Panc1 (cell line): ENCODE measurements around the gene C2CD2.

Experiments used
- TF ChIP-seq, protein P1 (sequence below): fragments of 450-650 bp; IDR thresholded peaks from 2 replicates; pipeline ENCODE4 v1.5.1; 2017; ENCODE audit warnings: mild to moderate bottlenecking
- TF ChIP-seq, protein P2 (sequence below), 2 experiments: IDR thresholded peaks; 2 replicates each; pipeline ENCODE4 v1.6.1; 2011 to 2012; ENCODE audit warnings: low read depth in 2 of 2, control low read depth in 1 of 2, low read length in 1 of 2, mild to moderate bottlenecking in 1 of 2, moderate library complexity in 1 of 2; ENCODE audit not compliant: insufficient read depth in 1 of 2

DNA sequence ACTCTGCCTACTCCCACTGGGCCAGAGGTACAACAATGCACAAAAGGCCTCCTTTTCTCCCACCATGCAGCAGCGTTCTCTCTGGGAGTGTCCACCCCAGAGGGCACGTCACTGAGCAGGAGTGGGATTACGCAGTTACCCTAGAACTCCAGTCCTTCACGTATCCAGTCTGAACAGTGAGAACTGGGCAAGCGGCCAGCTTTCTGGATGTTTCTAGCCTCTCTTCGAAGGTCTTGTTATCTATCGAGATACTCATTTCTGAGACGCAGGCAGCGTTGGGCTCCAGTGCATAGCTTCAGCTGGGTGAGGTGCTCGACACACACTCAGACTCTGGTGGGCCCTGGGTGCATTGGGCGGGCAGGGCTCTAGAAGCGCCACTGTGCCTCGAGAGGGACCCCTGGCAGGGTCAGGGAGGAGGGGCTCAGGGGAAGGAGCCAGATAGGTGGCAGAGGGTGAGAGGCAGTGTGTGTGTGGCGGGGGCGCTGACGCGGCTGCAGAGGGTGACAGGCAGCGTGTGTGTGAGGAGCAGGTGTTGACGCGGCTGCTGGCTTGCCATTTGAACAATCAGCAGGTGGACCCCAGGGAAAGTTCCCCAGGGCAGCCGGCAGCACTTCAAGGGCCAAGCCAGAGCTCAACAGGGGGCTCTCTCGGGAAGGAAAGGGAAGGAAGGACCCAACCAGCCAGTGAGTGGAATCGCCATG is 102.6 kb downstream of the C2CD2 start:
- TF ChIP-seq, protein P1, sequence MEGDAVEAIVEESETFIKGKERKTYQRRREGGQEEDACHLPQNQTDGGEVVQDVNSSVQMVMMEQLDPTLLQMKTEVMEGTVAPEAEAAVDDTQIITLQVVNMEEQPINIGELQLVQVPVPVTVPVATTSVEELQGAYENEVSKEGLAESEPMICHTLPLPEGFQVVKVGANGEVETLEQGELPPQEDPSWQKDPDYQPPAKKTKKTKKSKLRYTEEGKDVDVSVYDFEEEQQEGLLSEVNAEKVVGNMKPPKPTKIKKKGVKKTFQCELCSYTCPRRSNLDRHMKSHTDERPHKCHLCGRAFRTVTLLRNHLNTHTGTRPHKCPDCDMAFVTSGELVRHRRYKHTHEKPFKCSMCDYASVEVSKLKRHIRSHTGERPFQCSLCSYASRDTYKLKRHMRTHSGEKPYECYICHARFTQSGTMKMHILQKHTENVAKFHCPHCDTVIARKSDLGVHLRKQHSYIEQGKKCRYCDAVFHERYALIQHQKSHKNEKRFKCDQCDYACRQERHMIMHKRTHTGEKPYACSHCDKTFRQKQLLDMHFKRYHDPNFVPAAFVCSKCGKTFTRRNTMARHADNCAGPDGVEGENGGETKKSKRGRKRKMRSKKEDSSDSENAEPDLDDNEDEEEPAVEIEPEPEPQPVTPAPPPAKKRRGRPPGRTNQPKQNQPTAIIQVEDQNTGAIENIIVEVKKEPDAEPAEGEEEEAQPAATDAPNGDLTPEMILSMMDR = no peak
- TF ChIP-seq, protein P2, sequence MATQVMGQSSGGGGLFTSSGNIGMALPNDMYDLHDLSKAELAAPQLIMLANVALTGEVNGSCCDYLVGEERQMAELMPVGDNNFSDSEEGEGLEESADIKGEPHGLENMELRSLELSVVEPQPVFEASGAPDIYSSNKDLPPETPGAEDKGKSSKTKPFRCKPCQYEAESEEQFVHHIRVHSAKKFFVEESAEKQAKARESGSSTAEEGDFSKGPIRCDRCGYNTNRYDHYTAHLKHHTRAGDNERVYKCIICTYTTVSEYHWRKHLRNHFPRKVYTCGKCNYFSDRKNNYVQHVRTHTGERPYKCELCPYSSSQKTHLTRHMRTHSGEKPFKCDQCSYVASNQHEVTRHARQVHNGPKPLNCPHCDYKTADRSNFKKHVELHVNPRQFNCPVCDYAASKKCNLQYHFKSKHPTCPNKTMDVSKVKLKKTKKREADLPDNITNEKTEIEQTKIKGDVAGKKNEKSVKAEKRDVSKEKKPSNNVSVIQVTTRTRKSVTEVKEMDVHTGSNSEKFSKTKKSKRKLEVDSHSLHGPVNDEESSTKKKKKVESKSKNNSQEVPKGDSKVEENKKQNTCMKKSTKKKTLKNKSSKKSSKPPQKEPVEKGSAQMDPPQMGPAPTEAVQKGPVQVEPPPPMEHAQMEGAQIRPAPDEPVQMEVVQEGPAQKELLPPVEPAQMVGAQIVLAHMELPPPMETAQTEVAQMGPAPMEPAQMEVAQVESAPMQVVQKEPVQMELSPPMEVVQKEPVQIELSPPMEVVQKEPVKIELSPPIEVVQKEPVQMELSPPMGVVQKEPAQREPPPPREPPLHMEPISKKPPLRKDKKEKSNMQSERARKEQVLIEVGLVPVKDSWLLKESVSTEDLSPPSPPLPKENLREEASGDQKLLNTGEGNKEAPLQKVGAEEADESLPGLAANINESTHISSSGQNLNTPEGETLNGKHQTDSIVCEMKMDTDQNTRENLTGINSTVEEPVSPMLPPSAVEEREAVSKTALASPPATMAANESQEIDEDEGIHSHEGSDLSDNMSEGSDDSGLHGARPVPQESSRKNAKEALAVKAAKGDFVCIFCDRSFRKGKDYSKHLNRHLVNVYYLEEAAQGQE (IDR thresholded peaks at IDR 0.05; ENCODE audit: insufficient read depth in 1 of 2, low read depth in 2 of 2, low read length in 1 of 2) = no peak
